ENCODE measurements around the gene MINPP1. TPM values are rescaled to one million over a fixed set of nuclear protein-coding genes. Genes with fewer than 3 reads are reported as not detected.

MINPP1 gene
- total and polyA plus RNA-seq, 7 donors: 2.9 to 6.8 (median 4.4) TPM

- Histone ChIP-seq H3K36me3 (ENCODE audit: insufficient read depth in 1 of 2, low read depth in 1 of 2) (no peaks in the 10 kb centered on the region), H3K4me3 (no peak overlapping the region), H3K27me3 (ENCODE audit: insufficient read depth in 3 of 3, low read length in 2 of 3) (peaks cover 0 to 2% (median 0%) of the 10 kb centered on the region in 3 donors), H3K27ac (no peak overlapping the region), H3K9me3 (peaks cover 4% of the 10 kb centered on the region), H3K4me1 (no peaks in the 10 kb centered on the region)
- DNase-seq (no peak), ATAC-seq (no peak)
- 82 to 87% (median 86%) methylated on average over 5 of the region's 5 CpGs for WGBS, 3 donors
- no peak for TF ChIP-seq CTCF (IDR thresholded peaks at IDR 0.05)
- intact Hi-C loops (cut with DNase I): no loop called here
Measured at GRCh38 chr10:87560495-87561129, 55.9 kb downstream of the MINPP1 start.

- Histone ChIP-seq H3K27ac (no peak overlapping the region), H3K4me3 (no peak overlapping the region), H3K27me3 (ENCODE audit: insufficient read depth in 3 of 3, low read length in 2 of 3) (peaks cover 0 to 2% (median 0%) of the 10 kb centered on the region in 3 donors), H3K4me1 (no peaks in the 10 kb centered on the region), H3K36me3 (ENCODE audit: insufficient read depth in 1 of 2, low read depth in 1 of 2) (no peaks in the 10 kb centered on the region), H3K9me3 (peaks cover 4% of the 10 kb centered on the region)
- no peak for TF ChIP-seq CTCF (IDR thresholded peaks at IDR 0.05)
- ATAC-seq: no peak
- no peak for DNase-seq
- intact Hi-C loops (cut with DNase I): no loop called here
- WGBS, 3 donors: 81 to 82% (median 82%) methylated on average over 9 of the region's 9 CpGs
Measured at GRCh38 chr10:87562750-87563149, 58.1 kb downstream of the MINPP1 start.

GRCh38 chr10:87565010-87565409, 60.3 kb downstream of the MINPP1 start:
- intact Hi-C loops (cut with DNase I): no loop called here
- DNase-seq (no peak), ATAC-seq (no peak)
- Histone ChIP-seq H3K36me3 (ENCODE audit: insufficient read depth in 1 of 2, low read depth in 1 of 2) (no peaks in the 10 kb centered on the region), H3K27me3 (ENCODE audit: insufficient read depth in 3 of 3, low read length in 2 of 3) (peaks cover 0 to 2% (median 0%) of the 10 kb centered on the region in 3 donors), H3K4me3 (no peak overlapping the region), H3K9me3 (peaks cover 4% of the 10 kb centered on the region), H3K4me1 (no peaks in the 10 kb centered on the region), H3K27ac (no peak overlapping the region)
- no peak for TF ChIP-seq CTCF (IDR thresholded peaks at IDR 0.05)

- Histone ChIP-seq H3K4me3 (no peak overlapping the region), H3K27me3 (ENCODE audit: insufficient read depth in 3 of 3, low read length in 2 of 3) (no peaks in the 10 kb centered on the region), H3K9me3 (peaks cover 7% of the 10 kb centered on the region), H3K4me1 (no peaks in the 10 kb centered on the region), H3K27ac (no peak overlapping the region), H3K36me3 (ENCODE audit: insufficient read depth in 1 of 2, low read depth in 1 of 2) (no peaks in the 10 kb centered on the region)
- TF ChIP-seq CTCF (IDR thresholded peaks at IDR 0.05): no peak
- ATAC-seq (no peak), DNase-seq (no peak)
- WGBS, 3 donors: 82 to 85% (median 83%) methylated on average over 3 of the region's 3 CpGs
- intact Hi-C loops (cut with DNase I): no loop called here
Measured at GRCh38 chr10:87575851-87576250, 71.2 kb downstream of the MINPP1 start.
